Measurements from ENCODE around the gene PRR19.
A peak's percentile ranks its signal among the peaks of the same experiment; 100 is the strongest.

The PRR19 gene

DNA sequence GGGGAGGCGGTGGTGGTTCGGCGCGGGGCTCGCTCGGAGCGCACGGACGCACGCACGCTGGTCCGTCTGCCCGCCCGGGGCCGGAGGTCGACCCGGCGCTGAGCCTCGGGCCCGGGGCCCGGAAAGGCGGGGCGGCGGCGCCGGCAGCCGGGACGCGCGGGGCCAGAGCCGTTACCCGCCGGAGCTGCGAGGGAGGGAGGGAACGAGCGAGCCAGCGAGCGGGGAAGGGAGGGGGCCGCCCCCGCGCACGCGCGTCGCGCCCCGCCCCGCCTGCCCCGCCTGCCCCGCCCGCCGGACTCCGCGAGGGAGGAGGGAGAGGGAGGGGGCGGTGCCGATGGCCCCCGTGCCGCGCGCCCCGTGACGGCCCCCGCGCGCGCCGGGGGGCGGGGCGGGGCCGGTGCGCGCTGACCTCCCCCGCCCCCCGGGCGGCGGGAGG, 17.8 kb upstream of the PRR19 start:
- peaks cover 5% of the 10 kb centered on the region; the same call in 1 of the 2 replicates for H3F3A ChIP-seq (ENCODE audit: low read depth)
- no peaks in the 10 kb centered on the region for H3K9me3 ChIP-seq (ENCODE audit: insufficient read depth, low read depth, low read length)
- H3K9me2 ChIP-seq (replicated peaks; ENCODE audit: low read depth, low read length): no peaks in the 10 kb centered on the region
- no peaks in the 10 kb centered on the region for H3K27me3 ChIP-seq (ENCODE audit: insufficient read depth, low read length, poor library complexity, severe bottlenecking)
- H3K79me2 ChIP-seq (ENCODE audit: insufficient read depth, low read length): peaks cover 29% of the 10 kb centered on the region
- H3K4me1 ChIP-seq (ENCODE audit: insufficient read depth, low read length, poor library complexity, severe bottlenecking): peaks cover 45% of the 10 kb centered on the region
- TF ChIP-seq, protein P1, sequence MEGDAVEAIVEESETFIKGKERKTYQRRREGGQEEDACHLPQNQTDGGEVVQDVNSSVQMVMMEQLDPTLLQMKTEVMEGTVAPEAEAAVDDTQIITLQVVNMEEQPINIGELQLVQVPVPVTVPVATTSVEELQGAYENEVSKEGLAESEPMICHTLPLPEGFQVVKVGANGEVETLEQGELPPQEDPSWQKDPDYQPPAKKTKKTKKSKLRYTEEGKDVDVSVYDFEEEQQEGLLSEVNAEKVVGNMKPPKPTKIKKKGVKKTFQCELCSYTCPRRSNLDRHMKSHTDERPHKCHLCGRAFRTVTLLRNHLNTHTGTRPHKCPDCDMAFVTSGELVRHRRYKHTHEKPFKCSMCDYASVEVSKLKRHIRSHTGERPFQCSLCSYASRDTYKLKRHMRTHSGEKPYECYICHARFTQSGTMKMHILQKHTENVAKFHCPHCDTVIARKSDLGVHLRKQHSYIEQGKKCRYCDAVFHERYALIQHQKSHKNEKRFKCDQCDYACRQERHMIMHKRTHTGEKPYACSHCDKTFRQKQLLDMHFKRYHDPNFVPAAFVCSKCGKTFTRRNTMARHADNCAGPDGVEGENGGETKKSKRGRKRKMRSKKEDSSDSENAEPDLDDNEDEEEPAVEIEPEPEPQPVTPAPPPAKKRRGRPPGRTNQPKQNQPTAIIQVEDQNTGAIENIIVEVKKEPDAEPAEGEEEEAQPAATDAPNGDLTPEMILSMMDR (conservative IDR thresholded peaks at IDR 0.05; ENCODE audit: low read length): no peak
- no peak for TF ChIP-seq EZH2phosphoT487 (IDR thresholded peaks at IDR 0.05; ENCODE audit: borderline replicate concordance)
- H3K36me3 ChIP-seq (ENCODE audit: insufficient read depth, low read length): peaks cover 22% of the 10 kb centered on the region; the same call in 1 of the 2 replicates
- H3K4me2 ChIP-seq (ENCODE audit: low read depth, low read length, poor library complexity, severe bottlenecking): no peak overlapping the region
- H2AFZ ChIP-seq (ENCODE audit: low read length): no peak overlapping the region
- H3K4me3 ChIP-seq (ENCODE audit: low read length, poor library complexity, severe bottlenecking): peak overlapping the region; percentile 67
- peaks cover 23% of the 10 kb centered on the region for H4K20me1 ChIP-seq (ENCODE audit: insufficient read depth, low read length, poor library complexity, severe bottlenecking)
- H3K9ac ChIP-seq (ENCODE audit: low read depth, low read length, poor library complexity, severe bottlenecking): no peak overlapping the region

DNA sequence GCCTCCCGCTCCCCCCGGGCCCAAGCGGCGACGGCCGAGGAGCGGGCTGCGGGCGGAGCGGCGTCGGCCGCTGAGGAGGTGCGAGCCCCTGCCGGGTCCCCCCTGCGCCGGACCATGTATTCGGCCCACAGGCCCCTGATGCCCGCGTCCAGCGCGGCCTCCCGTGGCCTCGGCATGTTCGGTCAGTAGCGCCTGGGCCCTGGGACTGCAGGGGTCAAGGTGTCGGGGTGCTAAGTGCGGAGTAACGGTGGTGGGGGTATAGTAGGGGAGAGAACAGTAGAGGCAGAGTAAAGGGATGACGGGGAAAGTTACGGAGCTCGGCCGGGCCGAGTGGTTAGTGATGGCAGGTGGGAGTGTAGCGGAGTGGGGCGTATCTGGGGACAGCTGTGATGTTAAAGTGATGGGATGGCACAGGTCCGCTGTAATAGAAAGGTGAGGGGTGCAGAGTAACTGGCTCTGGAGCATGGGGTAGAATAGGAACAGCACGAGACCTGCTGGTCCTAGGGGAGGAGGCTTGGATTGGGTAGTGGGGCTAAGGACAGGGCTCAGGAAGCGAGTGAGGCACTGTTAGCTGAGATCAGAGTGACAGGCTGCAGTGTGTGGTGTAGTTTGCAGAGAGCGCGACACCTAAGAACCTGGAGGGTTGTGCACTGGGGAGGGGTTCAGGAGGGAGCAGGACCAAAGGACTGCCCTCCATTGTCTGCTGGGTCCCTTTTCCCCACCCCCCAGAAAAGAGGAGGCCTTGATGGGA, 17.2 kb upstream of the PRR19 start:
- peaks cover 5% of the 10 kb centered on the region; the same call in 1 of the 2 replicates for H3F3A ChIP-seq (ENCODE audit: low read depth)
- peaks cover 29% of the 10 kb centered on the region for H3K79me2 ChIP-seq (ENCODE audit: insufficient read depth, low read length)
- TF ChIP-seq, protein P1 (conservative IDR thresholded peaks at IDR 0.05; ENCODE audit: low read length): no peak
- no peak for TF ChIP-seq EZH2phosphoT487 (IDR thresholded peaks at IDR 0.05; ENCODE audit: borderline replicate concordance)
- H4K20me1 ChIP-seq (ENCODE audit: insufficient read depth, low read length, poor library complexity, severe bottlenecking): peaks cover 23% of the 10 kb centered on the region
- H3K9me3 ChIP-seq (ENCODE audit: insufficient read depth, low read depth, low read length): no peaks in the 10 kb centered on the region
- H3K4me3 ChIP-seq (ENCODE audit: low read length, poor library complexity, severe bottlenecking): peak overlapping the region; percentile 87
- peaks cover 39% of the 10 kb centered on the region for H3K4me1 ChIP-seq (ENCODE audit: insufficient read depth, low read length, poor library complexity, severe bottlenecking)
- peaks cover 29% of the 10 kb centered on the region; the same call in 1 of the 2 replicates for H3K36me3 ChIP-seq (ENCODE audit: insufficient read depth, low read length)
- H3K4me2 ChIP-seq (ENCODE audit: low read depth, low read length, poor library complexity, severe bottlenecking): peak overlapping the region; percentile 83
- H3K27me3 ChIP-seq (ENCODE audit: insufficient read depth, low read length, poor library complexity, severe bottlenecking): no peaks in the 10 kb centered on the region
- H3K9ac ChIP-seq (ENCODE audit: low read depth, low read length, poor library complexity, severe bottlenecking): peak overlapping the region; percentile 76
- no peak overlapping the region for H2AFZ ChIP-seq (ENCODE audit: low read length)
- H3K9me2 ChIP-seq (replicated peaks; ENCODE audit: low read depth, low read length): no peaks in the 10 kb centered on the region

DNA sequence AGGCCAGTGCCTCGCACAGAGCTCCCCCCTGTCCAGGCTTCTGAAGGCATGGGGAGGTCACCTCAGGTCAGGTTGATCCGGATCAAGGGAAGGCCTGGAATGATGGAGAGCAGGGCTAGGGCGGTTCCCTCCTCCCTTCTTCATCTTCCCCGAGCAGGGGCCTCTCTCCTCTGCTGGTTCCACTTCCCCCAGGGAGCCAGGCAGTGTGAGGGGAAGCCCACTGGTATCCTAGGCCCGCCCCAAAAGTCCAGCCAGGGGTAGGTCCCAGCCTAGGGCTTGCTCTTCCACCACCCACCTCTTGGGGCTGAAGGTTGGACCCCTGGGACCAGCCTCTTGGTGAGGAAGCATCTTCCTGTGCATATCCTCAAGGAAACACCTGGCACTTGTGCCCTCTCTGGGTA, 16.4 kb upstream of the PRR19 start:
- Histone ChIP-seq H3K4me1 (ENCODE audit: insufficient read depth, low read length, poor library complexity, severe bottlenecking) (peaks cover 39% of the 10 kb centered on the region), H3K27me3 (ENCODE audit: insufficient read depth, low read length, poor library complexity, severe bottlenecking) (no peaks in the 10 kb centered on the region), H3K36me3 (ENCODE audit: insufficient read depth, low read length) (peaks cover 37% of the 10 kb centered on the region; the same call in 1 of the 2 replicates), H3K9me2 (replicated peaks; ENCODE audit: low read depth, low read length) (no peaks in the 10 kb centered on the region), H3K9ac (ENCODE audit: low read depth, low read length, poor library complexity, severe bottlenecking) (peak overlapping the region; percentile 76), H2AFZ (ENCODE audit: low read length) (no peak overlapping the region), H3K4me3 (ENCODE audit: low read length, poor library complexity, severe bottlenecking) (peak overlapping the region; percentile 87), H3K79me2 (ENCODE audit: insufficient read depth, low read length) (peaks cover 29% of the 10 kb centered on the region), H3K9me3 (ENCODE audit: insufficient read depth, low read depth, low read length) (no peaks in the 10 kb centered on the region), H3F3A (ENCODE audit: low read depth) (peaks cover 5% of the 10 kb centered on the region; the same call in 1 of the 2 replicates), H3K4me2 (ENCODE audit: low read depth, low read length, poor library complexity, severe bottlenecking) (peak overlapping the region; percentile 83), H4K20me1 (ENCODE audit: insufficient read depth, low read length, poor library complexity, severe bottlenecking) (peaks cover 23% of the 10 kb centered on the region)
- TF ChIP-seq, protein P1 (conservative IDR thresholded peaks at IDR 0.05; ENCODE audit: low read length): no peak; the same call in 1 of the 2 replicates
- no peak for TF ChIP-seq EZH2phosphoT487 (IDR thresholded peaks at IDR 0.05; ENCODE audit: borderline replicate concordance)
